HG02678 (cell line): Measurements from ENCODE around the gene ZNF669.

Experiments used
- ATAC-seq: cut with Tn5 transposase; IDR thresholded peaks from one replicate; pipeline ENCODE4 v1.9.1; 2021; ENCODE audit warnings: mild to moderate bottlenecking, moderate library complexity; ENCODE audit not compliant: unreplicated experiment

ZNF669 gene

DNA sequence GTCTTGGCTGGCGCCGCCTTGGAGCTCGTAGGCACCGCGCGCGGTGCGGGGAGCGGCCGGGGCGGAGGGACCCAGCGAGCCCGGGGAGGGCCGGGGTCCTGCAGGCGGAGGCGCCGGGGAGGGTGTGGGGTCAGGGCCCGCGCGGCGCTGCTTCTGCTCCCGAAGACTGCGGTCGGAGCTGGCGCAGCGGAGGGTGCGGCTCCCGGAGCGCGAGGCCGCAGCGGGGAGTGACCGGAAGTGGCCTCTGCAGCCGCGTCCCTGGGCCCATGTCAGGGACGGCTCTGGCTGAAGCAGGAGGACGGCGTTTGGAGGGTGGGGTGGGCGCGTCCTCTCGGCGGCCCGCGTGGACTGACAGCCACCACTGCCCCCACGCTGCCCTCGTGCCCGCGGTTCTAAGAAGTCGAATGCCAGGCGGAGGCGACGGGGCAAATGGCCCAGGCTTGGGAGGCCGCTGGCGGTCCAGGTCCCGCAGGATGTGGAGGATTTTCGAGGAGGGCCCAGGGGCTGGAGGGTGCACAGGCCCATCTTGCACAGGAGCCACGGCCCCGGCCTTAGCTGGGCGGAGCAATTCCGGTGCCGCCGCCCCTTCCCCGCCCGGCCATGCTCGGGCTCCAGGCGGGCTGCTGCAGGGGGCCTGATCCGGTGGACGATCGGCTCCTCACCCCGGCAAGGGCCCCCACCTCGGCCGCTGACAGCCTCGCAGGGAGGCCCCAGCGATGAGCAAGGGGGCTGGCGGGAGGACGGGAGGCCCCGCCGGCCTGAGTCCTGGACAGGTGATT lies 7.7 kb upstream of the ZNF669 start:
- peak; percentile 41 for ATAC-seq

DNA sequence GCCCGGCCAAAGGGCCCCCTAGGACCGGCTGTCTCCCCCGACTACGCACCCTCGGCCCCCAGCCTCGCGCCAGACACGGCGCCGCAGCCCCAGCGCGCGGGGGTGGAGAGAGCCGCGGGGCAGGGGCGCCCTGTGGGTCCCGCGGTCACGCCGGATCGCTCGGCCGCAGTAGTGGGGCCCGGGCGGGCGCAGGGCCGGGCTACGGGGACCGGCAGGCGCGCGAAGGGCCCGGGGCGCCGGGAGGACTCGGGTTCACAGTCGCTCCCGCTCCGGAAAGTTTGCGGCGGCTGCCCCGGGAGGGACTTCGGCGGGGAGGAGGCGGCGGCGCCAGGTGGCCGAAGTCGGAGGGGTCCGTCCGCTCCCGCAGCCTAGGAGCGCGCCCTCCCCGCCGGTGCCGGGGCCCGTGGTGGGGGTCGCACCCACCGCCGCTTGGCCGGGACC lies 7.1 kb upstream of the ZNF669 start:
- peak; percentile 39 for ATAC-seq

DNA sequence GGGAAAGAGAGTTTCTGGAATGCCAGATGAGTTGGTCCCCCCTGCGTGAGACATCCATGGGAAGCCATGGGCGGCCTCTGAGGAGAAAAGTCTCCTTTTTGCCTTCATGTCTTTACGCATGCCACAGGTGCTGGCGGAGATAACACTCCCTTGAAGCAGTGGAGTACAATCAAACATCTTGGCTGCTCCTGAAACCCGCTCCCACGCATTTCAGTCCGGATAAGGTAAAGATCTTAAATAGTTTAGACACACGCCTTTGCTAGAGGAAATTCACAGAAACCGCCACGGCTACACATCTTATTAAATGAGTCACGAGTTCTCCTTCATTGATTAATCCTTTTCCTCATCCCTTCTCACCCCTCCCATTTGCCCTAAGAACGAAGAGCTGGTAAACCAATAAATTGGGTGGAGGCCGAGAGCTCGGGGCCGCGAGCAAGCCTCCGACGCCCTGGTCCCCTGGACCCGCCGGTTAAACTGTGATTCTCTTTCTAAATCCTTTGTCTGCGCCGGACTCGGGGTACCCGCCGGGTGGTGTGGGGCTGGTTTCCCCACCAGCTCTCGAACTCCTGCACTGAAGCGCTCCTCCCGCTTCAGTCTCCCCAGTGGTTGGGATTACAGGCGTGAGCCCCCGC lies 6.6 kb upstream of the ZNF669 start:
- peak; percentile 20 for ATAC-seq

DNA sequence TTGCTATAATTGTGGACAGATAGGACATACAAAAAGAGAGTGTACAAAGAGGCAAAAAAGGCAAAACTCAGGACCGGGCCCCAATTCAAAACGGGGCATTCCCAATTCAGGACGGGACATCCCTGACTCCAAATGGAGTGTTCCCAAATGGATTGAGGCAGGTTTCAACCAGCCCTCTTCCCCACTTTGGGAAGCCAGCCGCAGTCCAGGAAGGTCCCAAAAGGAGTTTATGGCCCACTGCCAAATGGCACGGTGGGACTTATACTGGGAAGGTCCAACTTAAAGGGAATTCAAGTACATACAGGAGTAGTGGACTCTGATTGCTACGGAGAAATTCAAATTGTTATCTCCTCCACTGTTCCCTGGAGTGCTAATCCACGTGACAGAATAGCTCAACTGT lies 3.5 kb upstream of the ZNF669 start:
- ATAC-seq: no peak

DNA sequence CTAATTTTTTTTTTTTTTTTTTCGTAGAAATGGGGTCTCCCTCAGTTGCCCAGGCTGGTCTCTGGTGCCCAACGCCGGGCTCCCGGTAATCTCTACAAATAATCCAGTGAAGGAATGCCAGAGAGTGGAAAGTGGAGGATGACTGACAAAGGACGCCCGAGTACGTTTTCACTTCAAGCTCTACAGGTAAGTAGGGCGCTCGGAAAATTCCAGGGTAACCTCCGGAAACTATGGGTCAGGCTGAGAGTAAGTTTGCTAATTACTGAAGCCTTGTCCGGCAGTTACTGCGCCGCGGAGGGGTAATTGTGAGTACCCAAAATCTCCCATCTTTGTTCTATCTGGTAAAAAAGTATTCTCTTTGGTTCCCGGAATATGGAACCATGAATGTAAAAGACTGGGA lies 1.8 kb upstream of the ZNF669 start:
- ATAC-seq: no peak

DNA sequence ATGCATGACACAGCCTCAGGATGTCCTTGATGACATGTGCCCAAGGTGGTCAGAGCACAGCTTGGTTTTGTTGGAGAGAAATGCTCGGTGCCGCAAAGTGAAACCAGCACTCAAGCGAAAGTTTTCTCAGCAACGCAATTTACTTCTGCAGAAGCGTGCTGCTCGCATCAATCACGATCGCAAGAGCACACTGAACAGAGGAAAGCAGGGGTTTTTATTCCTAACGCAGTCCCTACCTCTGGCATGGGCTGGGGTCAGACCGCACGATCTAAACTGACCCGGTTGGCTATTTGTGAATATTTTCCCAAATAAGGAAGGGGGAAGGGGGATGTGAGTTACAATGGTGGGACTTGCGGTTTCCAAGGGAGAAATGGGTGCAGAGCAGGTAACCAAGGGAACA lies 809 bp upstream of the ZNF669 start:
- ATAC-seq: no peak

DNA sequence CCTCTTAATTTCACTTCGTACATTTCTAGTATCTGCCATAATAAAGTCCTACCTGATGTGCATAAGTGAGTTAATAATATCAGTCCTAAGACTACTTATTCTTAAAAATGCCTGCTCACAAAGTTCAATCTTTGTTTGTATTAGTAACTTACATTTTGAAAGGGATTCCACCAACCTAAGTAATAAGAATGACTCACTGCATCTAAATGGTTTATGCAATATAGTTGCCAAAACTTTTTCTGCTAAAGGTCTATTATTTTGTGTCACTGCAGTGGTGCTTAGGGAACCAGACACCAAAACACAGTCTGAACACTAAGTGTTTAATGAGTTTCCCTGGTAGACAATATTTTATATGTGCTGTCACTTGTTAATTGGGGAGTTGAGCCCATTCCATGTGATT lies 1.8 kb downstream of the ZNF669 start:
- no peak for ATAC-seq

DNA sequence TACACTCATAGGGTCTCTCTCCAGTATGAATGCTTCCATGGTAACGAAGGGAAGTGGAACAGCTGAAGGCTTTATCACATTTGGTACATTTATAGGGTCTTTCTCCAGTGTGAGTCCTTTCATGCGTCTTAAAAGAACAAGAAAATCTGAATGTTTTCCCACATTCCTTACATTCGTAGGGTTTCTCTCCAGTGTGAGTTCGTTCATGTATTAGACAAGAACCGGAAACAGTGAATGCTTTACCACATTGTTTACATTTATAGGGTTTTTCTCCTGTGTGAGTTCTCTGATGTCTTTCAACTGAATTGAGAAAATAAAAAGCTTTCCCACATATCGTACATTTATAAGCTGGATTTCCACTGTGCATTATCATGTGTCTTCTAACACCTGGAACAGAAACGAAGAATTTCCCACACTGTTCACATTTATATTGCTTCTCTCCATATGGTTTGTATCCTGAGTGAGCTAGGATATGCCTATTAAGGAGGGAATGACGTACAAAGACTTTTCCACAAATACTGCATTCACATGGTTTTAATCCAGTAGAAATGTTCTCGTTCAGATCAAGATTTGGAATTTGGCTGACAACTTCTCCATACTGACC lies 3.4 kb downstream of the ZNF669 start:
- no peak for ATAC-seq

DNA sequence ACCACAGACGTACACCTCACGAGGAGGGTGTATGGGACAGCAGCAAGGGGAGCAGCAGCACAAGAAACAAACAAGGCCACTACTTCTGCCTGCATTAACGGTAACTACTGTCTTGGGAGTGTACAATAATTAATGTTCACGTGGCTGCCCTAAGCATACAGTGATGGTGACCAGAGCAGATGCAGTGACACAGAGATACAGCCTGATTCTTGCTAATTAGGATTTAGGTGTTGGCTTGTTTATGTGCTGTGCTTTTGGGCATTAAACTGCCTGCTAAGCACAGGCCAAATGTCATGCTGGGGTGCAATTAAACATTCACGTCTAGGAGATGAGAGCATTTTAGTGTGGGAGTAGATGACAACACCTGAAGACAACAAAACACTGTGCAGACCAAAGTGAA lies 7.2 kb downstream of the ZNF669 start:
- no peak for ATAC-seq

DNA sequence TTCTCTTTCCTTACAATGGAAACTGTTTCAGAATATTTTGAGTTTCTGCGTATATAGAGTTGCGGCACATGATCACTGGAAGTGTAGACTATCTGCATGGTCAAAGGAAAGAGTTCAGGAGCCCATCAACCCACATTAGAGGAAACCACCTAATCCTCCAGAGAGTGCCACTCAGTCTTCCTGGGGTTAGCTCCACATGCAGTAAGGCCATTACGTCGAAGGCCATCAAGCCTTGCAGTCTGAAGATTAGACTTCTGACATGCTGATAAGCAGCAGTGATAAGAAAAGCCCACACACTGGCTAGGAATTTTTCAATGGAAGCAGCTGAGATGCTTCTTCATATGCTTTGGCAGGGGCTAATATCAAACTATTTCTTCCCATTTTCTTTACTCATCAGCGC lies 7.6 kb downstream of the ZNF669 start:
- ATAC-seq: no peak

DNA sequence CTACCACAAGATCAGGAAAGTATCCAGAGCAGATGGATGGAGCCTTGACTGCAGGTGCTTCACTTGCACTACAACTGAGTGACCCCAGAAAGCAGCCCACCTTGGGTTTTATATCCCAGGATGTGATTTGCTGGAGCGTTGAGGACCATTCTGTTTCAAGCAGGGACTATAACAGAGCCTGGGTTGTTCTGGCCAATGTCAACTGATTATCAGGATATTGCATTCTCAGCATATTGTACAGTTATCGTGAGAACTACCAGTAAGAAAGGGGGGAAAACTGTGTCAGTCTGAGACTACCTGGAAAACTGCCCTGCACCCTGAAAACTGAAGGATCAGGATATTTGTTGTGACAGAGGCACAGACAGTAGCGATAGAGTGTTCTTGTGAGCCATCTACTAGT lies 8.0 kb downstream of the ZNF669 start:
- ATAC-seq: no peak

DNA sequence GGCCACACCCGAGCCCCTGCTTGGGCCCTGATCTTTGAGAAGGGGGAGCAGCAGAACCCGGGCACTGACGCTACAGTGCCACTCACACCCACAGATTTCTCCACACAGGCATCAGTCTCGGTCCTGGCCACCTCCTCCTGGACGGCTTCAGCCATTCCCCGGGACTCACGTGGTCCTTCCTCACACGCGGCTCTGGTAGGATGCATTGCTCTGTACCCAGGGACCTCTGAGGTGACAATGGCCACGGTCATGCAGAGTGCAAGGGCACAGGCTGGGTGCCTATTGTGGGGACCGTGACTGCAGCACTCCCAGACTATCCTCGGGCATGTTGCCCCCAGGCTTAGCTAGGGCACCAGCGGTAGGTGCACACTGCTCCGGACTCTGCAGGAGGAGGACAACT lies 13.7 kb downstream of the ZNF669 start:
- ATAC-seq: no peak

DNA sequence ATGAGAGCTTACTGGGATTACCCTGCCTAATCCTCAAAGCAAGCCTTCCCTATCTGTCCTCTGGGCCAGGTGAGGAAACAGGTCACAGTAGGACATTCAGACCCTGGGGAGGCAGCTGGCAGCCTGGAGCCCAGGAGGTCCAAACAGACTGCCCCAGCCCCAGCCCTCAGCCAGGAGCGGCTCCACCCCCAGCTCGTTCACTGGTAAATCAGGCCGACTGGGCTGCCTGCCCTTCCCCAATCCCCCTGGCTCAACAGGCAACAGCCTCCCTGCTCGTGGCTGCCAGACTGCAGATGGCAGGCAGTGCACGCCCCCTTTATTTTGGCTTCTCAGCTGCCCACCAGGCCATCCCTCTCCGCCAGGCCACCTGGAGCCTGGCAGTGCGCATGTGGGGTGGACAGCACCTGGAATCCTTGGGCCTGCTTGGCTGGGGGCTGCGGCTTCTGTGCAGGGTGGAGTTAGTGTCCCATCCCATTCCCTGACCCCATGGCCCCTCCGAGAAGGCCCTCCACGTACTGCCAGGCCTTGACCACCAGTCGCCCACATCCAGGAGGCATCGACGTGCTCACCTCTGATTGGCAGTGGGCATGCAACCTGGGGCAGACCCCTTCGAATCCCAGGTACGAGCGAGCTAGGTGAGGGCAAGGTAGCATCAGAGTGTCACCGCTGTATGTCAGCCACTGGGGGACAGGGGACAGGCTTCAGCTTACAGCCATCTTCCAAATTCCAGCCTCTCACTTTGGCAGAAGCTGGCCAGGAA lies 14.4 kb downstream of the ZNF669 start:
- ATAC-seq: no peak

DNA sequence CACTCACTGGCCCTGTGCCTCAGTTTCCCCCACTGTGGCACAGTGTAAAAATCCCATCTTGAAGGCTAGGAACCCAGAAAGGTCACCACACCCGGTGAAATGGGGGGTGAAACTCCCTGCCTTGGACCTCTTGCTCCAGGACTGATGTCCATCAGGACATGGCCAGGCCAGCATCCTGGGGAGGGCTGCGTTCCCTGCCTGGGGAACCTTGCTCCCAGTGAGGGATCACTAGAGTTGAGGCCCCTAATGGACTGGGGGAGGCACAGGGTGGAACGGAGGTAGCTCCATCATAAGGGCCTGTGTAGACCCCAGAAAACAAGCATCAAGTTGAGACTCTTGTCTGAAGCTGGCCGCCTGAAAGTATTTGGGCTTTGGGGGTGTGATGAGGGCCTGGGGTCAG lies 15.2 kb downstream of the ZNF669 start:
- ATAC-seq: no peak

DNA sequence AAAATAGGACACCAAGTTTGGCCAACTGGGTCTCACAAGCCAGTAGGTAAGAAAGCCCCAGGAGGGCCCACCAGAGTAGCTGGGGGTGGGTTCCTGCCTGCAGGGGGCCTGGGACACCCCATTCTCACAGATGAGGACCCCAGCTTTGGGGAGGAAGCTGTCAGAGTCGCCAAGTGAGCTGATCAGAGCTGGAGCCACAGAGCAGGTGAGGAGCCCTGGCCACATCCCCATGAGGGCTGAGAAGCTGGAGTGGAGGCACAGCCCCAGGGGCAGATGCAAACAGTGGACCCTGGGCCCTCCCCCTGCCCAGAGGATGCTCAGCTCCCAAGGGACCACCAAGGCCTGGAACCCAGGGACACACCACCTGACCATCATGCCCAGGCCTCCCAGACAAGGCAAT lies 16.9 kb downstream of the ZNF669 start:
- no peak for ATAC-seq

DNA sequence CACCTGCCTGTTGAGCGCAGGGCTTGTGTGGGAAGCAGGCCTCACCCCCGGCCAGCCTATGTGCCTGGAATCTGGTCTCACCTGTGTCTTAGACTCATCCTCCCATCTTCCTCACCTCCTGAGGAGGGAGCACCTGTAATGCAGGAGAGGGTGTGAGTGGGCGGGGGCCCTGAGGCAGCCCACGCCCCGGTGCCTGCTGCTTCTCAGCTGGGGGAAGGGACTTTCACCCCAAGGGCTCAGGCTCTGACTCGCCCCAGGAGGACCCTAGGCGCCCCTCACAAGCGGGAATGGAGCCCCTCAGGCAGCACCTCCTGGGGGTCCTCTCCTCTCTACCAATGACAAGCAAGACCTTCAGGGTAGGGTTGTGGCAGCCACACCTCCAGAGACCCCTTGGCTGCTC lies 18.8 kb downstream of the ZNF669 start:
- no peak for ATAC-seq

DNA sequence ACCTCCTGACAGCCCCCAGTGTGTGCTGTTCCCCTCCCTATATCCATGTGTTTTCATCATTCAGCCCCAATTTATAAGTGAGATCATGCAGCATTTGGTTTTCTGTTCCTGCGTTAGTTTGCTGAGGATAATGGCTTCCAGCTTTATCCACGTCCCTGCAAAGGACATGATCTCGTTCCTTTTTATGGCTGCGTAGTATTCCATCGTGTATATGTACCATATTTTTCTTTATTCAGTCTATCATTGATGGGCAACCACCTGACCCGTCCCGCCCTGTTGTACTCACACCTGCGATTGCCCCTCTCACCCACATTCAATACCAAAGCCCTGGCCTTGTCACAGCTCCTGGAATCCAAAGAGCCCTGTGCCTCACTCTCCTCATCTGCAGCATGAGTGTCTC lies 19.4 kb downstream of the ZNF669 start:
- no peak for ATAC-seq

DNA sequence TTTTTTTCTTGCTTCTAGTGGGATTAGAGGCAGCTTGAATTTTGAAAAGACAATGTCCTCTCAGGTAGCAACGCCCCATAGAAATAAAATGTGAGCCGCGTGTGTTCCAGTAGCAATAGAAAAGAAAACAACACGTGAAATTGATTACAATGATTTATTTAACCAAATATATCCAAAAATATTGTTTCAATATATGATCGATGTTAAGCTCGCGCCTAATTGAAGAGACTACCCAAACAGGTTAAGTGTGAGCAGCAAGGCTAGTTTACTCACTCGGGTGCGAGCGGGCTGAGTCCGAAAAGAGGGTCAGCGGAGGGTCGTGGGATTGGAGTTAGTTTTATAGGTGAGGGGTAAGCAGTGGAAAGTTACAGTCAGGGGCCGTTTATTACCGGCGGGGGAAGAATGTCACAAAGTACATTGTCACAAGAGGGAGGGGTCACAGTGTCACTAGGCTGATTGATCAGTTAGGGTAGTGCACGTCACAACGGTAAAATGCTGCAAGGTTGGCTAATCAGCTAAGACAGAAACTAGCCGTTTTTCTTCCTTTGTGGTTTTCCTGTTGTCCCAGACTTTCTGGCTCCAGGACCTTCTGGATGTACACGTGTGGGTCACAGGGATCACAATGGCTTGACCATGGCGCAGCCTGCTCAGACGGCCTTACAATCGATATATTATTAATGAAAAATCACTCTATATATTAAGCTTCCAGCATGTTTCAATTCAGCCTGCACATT lies 24.8 kb downstream of the ZNF669 start:
- ATAC-seq: no peak

DNA sequence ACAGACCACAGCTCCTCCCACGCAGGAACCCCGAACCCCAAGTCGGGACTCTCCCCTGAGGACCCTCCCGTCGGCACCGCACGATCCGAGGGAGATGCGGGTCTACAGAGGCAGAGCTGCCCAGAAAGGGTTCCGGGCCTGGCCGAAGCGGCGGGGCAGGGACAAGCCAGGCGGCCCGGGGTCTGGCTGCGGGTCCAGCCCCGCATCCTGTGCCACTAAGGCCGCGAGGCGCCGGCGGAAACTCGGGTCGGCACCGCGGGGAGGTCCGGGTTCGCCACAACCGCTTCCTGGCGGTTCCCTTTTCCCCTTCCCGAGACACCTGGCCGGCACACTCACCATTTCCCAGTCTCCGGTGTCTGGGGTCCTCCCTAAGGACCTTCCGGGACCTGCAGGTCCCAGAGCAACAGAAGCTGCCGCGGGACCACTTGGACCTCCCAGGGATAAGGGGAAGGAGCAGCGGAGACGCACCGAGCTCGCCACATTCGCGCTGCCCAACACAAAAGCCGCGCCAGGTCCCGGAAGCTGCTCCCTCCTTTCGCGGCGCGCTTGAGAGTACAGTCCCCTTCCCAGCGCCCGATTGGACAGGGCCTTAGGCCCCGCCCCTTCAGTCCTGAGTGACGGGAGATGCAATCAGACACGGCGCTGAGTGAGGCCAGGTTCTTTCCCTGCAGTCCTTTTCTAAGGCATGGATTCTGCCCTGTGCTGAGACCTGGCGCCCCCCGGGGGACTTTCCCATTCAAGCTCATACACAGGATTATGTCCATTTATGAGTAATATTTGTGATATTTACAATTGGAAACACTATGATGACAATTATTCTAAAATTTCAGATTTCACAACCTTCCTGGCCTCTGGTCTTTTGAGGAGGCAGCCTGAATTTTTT lies 25.7 kb downstream of the ZNF669 start, which contains the start of gene ZNF670:
Gene ZNF670, minus strand, starts transcription at position 554 of the 883 bp plus-strand sequence. Its CDS starts 215 bp downstream, at position 339.
- ATAC-seq: peak; percentile 99

DNA sequence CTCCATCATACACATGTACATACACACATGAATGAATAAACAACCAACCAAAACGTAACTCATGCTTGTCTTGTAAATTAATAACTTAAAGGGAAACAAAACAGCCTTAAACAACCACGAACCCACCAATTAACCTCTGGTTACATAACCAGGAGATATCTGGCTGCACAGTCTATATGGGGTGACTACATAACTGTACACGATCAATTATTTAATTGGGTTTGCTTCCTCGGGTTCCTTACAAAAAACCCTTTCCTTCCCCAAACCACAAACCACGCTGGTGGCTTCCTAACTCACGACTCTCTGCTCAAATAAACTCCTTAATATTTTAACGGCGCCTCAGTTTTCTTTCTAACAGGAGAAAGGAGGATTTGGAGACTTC lies 26.3 kb downstream of the ZNF669 start:
- no peak for ATAC-seq
